Fibroblast of lung (primary cell): ENCODE measurements around the gene ADI1. TPM values are rescaled to one million over a fixed set of nuclear protein-coding genes. Genes with fewer than 3 reads are reported as not detected.

Source experiments
- DNase-seq, 2 donors: peaks; one replicate each; pipeline versions ENCODE4 v3.0.0 to v3.0.0-alpha.2; 2010; ENCODE audit warnings: low read depth in 2 of 2
- H2AFZ ChIP-seq: 2 replicates; pipeline ENCODE4 v1.5.1; 2012; ENCODE audit warnings: low read length, control low read depth, inconsistent platforms
- H3K27ac ChIP-seq: 2 replicates; pipeline ENCODE4 v1.5.1; 2011; ENCODE audit warnings: low read length, control low read depth; ENCODE audit not compliant: insufficient read depth
- H3K27me3 ChIP-seq: 2 replicates; pipeline ENCODE4 v1.5.1; 2011; ENCODE audit warnings: mild to moderate bottlenecking, low read length; ENCODE audit not compliant: control insufficient read depth, insufficient read depth
- H3K36me3 ChIP-seq: 2 replicates; pipeline ENCODE4 v1.5.1; 2011; ENCODE audit warnings: low read length; ENCODE audit not compliant: control insufficient read depth, insufficient read depth
- H3K4me1 ChIP-seq: 2 replicates; pipeline ENCODE4 v1.5.1; 2011; ENCODE audit warnings: low read length; ENCODE audit not compliant: control insufficient read depth, insufficient read depth; ENCODE audit errors: extremely low read depth
- H3K4me2 ChIP-seq: 2 replicates; pipeline ENCODE4 v1.5.1; 2011; ENCODE audit warnings: low read length, control low read depth; ENCODE audit not compliant: insufficient read depth; ENCODE audit errors: extremely low read depth
- H3K4me3 ChIP-seq, 4 experiments: fragments of 200-600 bp in 1 of 4; sonication (generic) in 1 of 4; replicated peaks in 1 of 4; 2 replicates each; pipeline ENCODE4 v1.5.1; 2011 to 2016; ENCODE audit warnings: low read length in 4 of 4, low read depth in 3 of 4, mild to moderate bottlenecking in 3 of 4, control low read depth in 2 of 4, inconsistent platforms in 1 of 4, mixed read lengths in 1 of 4; ENCODE audit not compliant: insufficient read depth in 1 of 4; ENCODE audit errors: control extremely low read depth in 1 of 4
- H3K79me2 ChIP-seq: 2 replicates; pipeline ENCODE4 v1.5.1; 2012; ENCODE audit warnings: mild to moderate bottlenecking, low read length, inconsistent platforms; ENCODE audit not compliant: control insufficient read depth, insufficient read depth
- H3K9ac ChIP-seq: 2 replicates; pipeline ENCODE4 v1.5.1; 2011; ENCODE audit warnings: mild to moderate bottlenecking, low read length, control low read depth; ENCODE audit not compliant: insufficient read depth
- H3K9me3 ChIP-seq: 2 replicates; pipeline ENCODE4 v1.5.1; 2012; ENCODE audit warnings: low read depth, low read length; ENCODE audit not compliant: control insufficient read depth, insufficient read depth
- H4K20me1 ChIP-seq: 2 replicates; pipeline ENCODE4 v1.5.1; 2011; ENCODE audit warnings: low read length; ENCODE audit not compliant: control insufficient read depth, insufficient read depth; ENCODE audit errors: extremely low read depth
- CTCF ChIP-seq, 2 donors: IDR thresholded peaks in 1 of 2; conservative IDR thresholded peaks in 1 of 2; 1 replicate in 1 of 2; 2 replicates in 1 of 2; pipeline ENCODE4 v1.5.1; 2011 to 2012; ENCODE audit warnings: low read length in 2 of 2, control low read depth in 1 of 2, inconsistent platforms in 1 of 2, low read depth in 1 of 2, mild to moderate bottlenecking in 1 of 2
- EZH2 ChIP-seq: IDR thresholded peaks from 2 replicates; pipeline ENCODE4 v1.5.1; 2012; ENCODE audit warnings: low read length, control low read depth, mild to moderate bottlenecking; ENCODE audit errors: missing control alignments
- polyA plus RNA-seq, 2 donors: library from polyadenylated mRNA; depleted of rRNA in 1 of 2; stranded (reverse) in 1 of 2; unstranded in 1 of 2; fragments of >200 nt; gene quantifications; 2 replicates each; pipeline ENCODE4 v1.2.1, GENCODE V29; 2011 to 2012; ENCODE audit warnings: missing spikeins in 1 of 2
- total RNA-seq: library from RNA; depleted of rRNA; stranded (reverse); fragments of >200 nt; gene quantifications from 2 replicates; pipeline ENCODE4 v1.2.1, GENCODE V29; 2014

The ADI1 gene
- total and polyA plus RNA-seq, 2 donors (not counting 1 experiment from before 2014, with no cell fraction given), result 41.9 to 69.3 TPM

DNA sequence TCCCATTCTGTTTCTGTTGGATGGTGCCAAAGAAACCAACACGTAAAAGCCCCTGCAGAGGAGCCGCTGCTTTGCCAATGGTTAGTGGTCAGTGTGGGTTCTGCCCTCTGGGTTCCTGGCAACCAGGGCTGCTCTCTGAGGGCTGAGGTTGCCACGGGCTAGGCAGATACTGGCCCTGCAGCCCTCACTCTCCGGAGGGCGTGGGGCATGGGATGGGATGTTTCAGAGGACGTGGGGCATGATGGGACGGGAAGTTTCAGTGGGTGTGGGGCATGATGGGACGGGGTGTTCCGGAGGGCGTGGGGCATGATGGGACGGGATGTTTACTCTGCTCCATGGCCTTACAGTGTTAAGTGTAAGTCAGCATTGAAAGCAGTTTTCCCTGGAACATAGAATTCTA is 34.2 kb downstream of the ADI1 start:
- H3K27me3 ChIP-seq, result no peaks in the 10 kb centered on the region
- H3K36me3 ChIP-seq, result no peaks in the 10 kb centered on the region
- H4K20me1 ChIP-seq, result no peaks in the 10 kb centered on the region
- no peak overlapping the region for H3K27ac ChIP-seq
- DNase-seq, result no peak
- H3K9ac ChIP-seq, result no peak overlapping the region
- no peaks in the 10 kb centered on the region for H3K79me2 ChIP-seq
- no peak overlapping the region for H3K4me3 ChIP-seq
- H2AFZ ChIP-seq, result no peak overlapping the region
- H3K9me3 ChIP-seq, result no peaks in the 10 kb centered on the region
- H3K4me1 ChIP-seq, result no peaks in the 10 kb centered on the region
- no peak overlapping the region for H3K4me2 ChIP-seq
- TF ChIP-seq EZH2, result no peak
- no peak for TF ChIP-seq CTCF (conservative IDR thresholded peaks at IDR 0.05 in 1 of 2, IDR thresholded peaks at IDR 0.05 in 1 of 2; ENCODE audit: low read depth in 1 of 2, low read length in 2 of 2)

DNA sequence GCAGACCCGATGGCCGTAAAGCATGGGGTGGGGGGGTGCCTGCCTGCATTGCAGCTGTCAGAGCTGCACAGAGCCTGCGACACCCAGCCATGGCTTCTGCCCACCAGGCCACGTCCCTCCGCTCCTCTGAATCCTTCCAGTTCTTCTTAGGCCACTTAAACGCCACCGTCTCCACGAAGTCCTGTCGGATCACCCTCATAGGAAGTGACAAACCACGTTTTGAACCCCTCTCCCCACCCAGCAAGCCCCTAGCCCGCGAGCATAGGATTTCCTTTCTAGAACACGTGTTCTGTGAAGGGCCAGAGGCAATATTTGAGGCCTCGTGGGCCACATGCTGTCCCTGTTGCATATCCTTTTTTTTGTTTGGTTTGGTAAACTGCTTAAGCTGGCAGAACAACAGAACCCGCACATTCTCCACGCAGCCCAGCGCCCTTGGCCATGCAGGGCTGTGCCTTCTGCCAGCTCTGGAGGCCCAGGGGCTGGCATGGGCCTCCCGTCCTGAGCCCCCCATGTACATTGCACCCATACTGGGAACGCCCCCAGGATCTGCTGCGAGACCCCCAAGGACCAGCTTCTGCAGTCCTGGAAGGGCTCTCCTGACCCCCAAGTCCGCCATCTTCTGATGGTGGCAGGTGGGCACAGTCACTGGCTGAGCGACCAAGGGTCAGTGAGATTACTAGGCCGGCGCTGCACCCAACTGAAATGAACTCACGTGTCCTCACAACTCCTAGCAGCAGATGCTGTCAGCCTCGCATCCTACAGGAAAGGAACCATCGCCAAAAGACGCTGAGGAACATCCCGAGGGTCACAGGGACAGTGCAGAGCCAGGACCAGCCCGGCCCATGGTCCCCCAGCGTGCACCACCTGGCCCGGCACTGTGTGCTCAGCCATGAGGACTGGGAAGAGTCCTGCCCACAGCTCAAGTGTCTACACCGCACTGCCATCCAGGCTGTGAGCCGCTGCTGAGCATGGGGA is 35.1 kb downstream of the ADI1 start:
- no peak overlapping the region for H3K4me3 ChIP-seq

More for the DNA sequence above, 35.1 kb downstream of the ADI1 start:
- Histone ChIP-seq H3K27ac (no peak overlapping the region), H3K79me2 (no peaks in the 10 kb centered on the region), H2AFZ (no peak overlapping the region), H3K36me3 (peaks cover 2% of the 10 kb centered on the region), H3K27me3 (no peaks in the 10 kb centered on the region), H4K20me1 (no peaks in the 10 kb centered on the region), H3K4me2 (no peak overlapping the region), H3K9ac (no peak overlapping the region), H3K4me1 (no peaks in the 10 kb centered on the region), H3K9me3 (no peaks in the 10 kb centered on the region)
- DNase-seq, result no peak
- TF ChIP-seq CTCF (conservative IDR thresholded peaks at IDR 0.05 in 1 of 2, IDR thresholded peaks at IDR 0.05 in 1 of 2; ENCODE audit: low read depth in 1 of 2, low read length in 2 of 2), result no peak
- no peak for TF ChIP-seq EZH2
